IMR-90 (cell line): ENCODE measurements around the gene SLC13A5.

ENCODE experiments used
- BHLHE40 ChIP-seq: fragments of 150-350 bp; IDR thresholded peaks from 2 replicates; pipeline ENCODE4 v1.6.1; 2016; ENCODE audit warnings: mild to moderate bottlenecking, low read depth, low read length
- CEBPB ChIP-seq: IDR thresholded peaks from 2 replicates; pipeline ENCODE4 v1.6.1; 2012; ENCODE audit warnings: low read depth, low read length, improper control_type of control experiment
- CHD1 ChIP-seq: IDR thresholded peaks from 2 replicates; pipeline ENCODE4 v1.6.1; 2012; ENCODE audit warnings: low read depth, low read length, improper control_type of control experiment
- MAFK ChIP-seq: IDR thresholded peaks from 2 replicates; pipeline ENCODE4 v1.6.1; 2012; ENCODE audit warnings: low read depth, low read length, improper control_type of control experiment
- MAZ ChIP-seq: IDR thresholded peaks from 2 replicates; pipeline ENCODE4 v1.6.1; 2012; ENCODE audit warnings: low read depth, mild to moderate bottlenecking, low read length, improper control_type of control experiment, moderate library complexity, borderline replicate concordance
- MXI1 ChIP-seq: IDR thresholded peaks from 2 replicates; pipeline ENCODE4 v1.6.1; 2012; ENCODE audit warnings: low read depth, mild to moderate bottlenecking, low read length, moderate library complexity, borderline replicate concordance
- NFE2L2 ChIP-seq: fragments of 150-350 bp; IDR thresholded peaks from 2 replicates; pipeline ENCODE4 v1.6.1; 2016; ENCODE audit warnings: low read depth, mild to moderate bottlenecking, low read length
- POLR2A ChIP-seq: IDR thresholded peaks from 2 replicates; pipeline ENCODE4 v1.6.1; 2012; ENCODE audit warnings: mild to moderate bottlenecking, low read depth, low read length
- RAD21 ChIP-seq: IDR thresholded peaks from 2 replicates; pipeline ENCODE4 v1.6.1; 2012; ENCODE audit warnings: low read length, improper control_type of control experiment
- RCOR1 ChIP-seq: IDR thresholded peaks from 2 replicates; pipeline ENCODE4 v1.6.1; 2012; ENCODE audit warnings: mild to moderate bottlenecking, low read length, improper control_type of control experiment; ENCODE audit not compliant: insufficient replicate concordance
- RFX5 ChIP-seq: IDR thresholded peaks from 2 replicates; pipeline ENCODE4 v1.8.0; 2012; ENCODE audit warnings: low read depth, mild to moderate bottlenecking, low read length, moderate library complexity
- TF ChIP-seq, protein P1 (sequence below): conservative IDR thresholded peaks from 2 replicates; pipeline ENCODE4 v1.5.1; 2012; ENCODE audit warnings: mild to moderate bottlenecking, low read depth, low read length, improper control_type of control experiment
- TF ChIP-seq, protein P2 (sequence below): fragments of 150-350 bp; IDR thresholded peaks from 2 replicates; pipeline ENCODE4 v1.6.1; 2017; ENCODE audit warnings: mild to moderate bottlenecking, antibody characterized with exemption, low read length, low read depth
- TF ChIP-seq, protein P3 (sequence below): fragments of 150-350 bp; IDR thresholded peaks from 2 replicates; pipeline ENCODE4 v1.6.1; 2016; ENCODE audit warnings: low read depth, mild to moderate bottlenecking, low read length, moderate library complexity, borderline replicate concordance

DNA sequence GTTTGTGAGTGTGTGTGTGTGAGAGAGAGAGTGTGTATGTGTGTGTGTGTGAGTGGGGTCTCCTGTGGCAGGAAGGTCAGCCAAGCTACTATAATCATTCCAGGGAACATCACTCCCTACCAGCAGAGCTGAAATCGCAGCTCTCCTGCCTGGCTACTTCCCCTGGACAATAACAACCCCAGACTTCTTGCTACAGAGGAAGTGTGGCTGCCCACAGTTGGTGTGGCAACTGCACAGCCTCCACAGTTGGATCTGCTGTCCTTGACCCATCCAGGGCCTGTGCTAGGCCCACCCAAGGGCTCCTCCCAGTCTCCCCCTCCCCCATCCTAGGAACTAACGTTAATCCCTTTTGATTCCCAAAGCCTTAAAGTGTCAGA, 1.5 kb downstream of the SLC13A5 start:
- TF ChIP-seq CEBPB (no peak), POLR2A (no peak), RFX5 (no peak), RAD21 (no peak), RCOR1 (no peak), MXI1 (no peak), MAFK (no peak), CHD1 (no peak), MAZ (no peak), NFE2L2 (no peak), BHLHE40 (no peak)
- TF ChIP-seq, protein P1, sequence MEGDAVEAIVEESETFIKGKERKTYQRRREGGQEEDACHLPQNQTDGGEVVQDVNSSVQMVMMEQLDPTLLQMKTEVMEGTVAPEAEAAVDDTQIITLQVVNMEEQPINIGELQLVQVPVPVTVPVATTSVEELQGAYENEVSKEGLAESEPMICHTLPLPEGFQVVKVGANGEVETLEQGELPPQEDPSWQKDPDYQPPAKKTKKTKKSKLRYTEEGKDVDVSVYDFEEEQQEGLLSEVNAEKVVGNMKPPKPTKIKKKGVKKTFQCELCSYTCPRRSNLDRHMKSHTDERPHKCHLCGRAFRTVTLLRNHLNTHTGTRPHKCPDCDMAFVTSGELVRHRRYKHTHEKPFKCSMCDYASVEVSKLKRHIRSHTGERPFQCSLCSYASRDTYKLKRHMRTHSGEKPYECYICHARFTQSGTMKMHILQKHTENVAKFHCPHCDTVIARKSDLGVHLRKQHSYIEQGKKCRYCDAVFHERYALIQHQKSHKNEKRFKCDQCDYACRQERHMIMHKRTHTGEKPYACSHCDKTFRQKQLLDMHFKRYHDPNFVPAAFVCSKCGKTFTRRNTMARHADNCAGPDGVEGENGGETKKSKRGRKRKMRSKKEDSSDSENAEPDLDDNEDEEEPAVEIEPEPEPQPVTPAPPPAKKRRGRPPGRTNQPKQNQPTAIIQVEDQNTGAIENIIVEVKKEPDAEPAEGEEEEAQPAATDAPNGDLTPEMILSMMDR = no peak
- TF ChIP-seq, protein P2, sequence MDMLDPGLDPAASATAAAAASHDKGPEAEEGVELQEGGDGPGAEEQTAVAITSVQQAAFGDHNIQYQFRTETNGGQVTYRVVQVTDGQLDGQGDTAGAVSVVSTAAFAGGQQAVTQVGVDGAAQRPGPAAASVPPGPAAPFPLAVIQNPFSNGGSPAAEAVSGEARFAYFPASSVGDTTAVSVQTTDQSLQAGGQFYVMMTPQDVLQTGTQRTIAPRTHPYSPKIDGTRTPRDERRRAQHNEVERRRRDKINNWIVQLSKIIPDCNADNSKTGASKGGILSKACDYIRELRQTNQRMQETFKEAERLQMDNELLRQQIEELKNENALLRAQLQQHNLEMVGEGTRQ = no peak
- TF ChIP-seq, protein P3, sequence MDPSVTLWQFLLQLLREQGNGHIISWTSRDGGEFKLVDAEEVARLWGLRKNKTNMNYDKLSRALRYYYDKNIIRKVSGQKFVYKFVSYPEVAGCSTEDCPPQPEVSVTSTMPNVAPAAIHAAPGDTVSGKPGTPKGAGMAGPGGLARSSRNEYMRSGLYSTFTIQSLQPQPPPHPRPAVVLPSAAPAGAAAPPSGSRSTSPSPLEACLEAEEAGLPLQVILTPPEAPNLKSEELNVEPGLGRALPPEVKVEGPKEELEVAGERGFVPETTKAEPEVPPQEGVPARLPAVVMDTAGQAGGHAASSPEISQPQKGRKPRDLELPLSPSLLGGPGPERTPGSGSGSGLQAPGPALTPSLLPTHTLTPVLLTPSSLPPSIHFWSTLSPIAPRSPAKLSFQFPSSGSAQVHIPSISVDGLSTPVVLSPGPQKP = no peak
